Stimulated activated naive CD8-positive, alpha-beta T cell treated with anti-CD3 and anti-CD28 coated beads, Interleukin-15, amount 100 ng/mL, for 72 hours (primary cell): ENCODE data around the gene CD46.
A peak's percentile ranks its signal among the peaks of the same experiment; 100 is the strongest.

Source experiments
- ATAC-seq: fragments of 150-1000 bp; cut with Tn5 transposase; 2 replicates; pipeline ENCODE4 v1.10.0; 2021; ENCODE audit warnings: mild to moderate bottlenecking, moderate library complexity
- DNase-seq, 2 donors: peaks; one replicate each; pipeline ENCODE4 v3.0.0; 2021 to 2022
- H3K27ac Mint-ChIP-seq, 2 donors: one replicate each; pipeline ENCODE4 v1.8.0; 2022; ENCODE audit warnings: mild to moderate bottlenecking in 2 of 2, mixed read lengths in 2 of 2, moderate library complexity in 2 of 2
- H3K27me3 Mint-ChIP-seq: one replicate; pipeline ENCODE4 v1.8.0; 2022; ENCODE audit warnings: mixed read lengths
- H3K4me1 Mint-ChIP-seq: one replicate; pipeline ENCODE4 v1.8.0; 2022; ENCODE audit warnings: mild to moderate bottlenecking, mixed read lengths
- H3K4me3 Mint-ChIP-seq, 2 donors: one replicate each; pipeline ENCODE4 v1.8.0; 2022; ENCODE audit warnings: mild to moderate bottlenecking in 2 of 2, mixed read lengths in 2 of 2, moderate library complexity in 1 of 2
- H3K9me3 Mint-ChIP-seq, 2 donors: one replicate each; pipeline ENCODE4 v1.8.0; 2022; ENCODE audit warnings: mixed read lengths in 2 of 2

The CD46 gene

GRCh38 chr1:207812778-207813511 is 61.1 kb downstream of the CD46 start:
- DNase-seq (no peak), ATAC-seq (no peak)
- Mint-ChIP-seq H3K27ac (peak overlapping the region in 1 of 2 donors; percentile 22), H3K9me3 (no peaks in the 10 kb centered on the region), H3K4me1 (peaks cover 88% of the 10 kb centered on the region), H3K4me3 (no peak overlapping the region), H3K27me3 (no peaks in the 10 kb centered on the region)

- Mint-ChIP-seq H3K4me1 (peaks cover 84% of the 10 kb centered on the region), H3K27me3 (no peaks in the 10 kb centered on the region), H3K27ac (no peak overlapping the region), H3K9me3 (no peaks in the 10 kb centered on the region), H3K4me3 (no peak overlapping the region)
- ATAC-seq (no peak), DNase-seq (no peak)
Measured at GRCh38 chr1:207813512-207813881, 61.6 kb downstream of the CD46 start.

- DNase-seq (no peak), ATAC-seq (no peak)
- Mint-ChIP-seq H3K4me3 (no peak overlapping the region), H3K4me1 (peaks cover 84% of the 10 kb centered on the region), H3K27me3 (no peaks in the 10 kb centered on the region), H3K27ac (peak overlapping the region; percentile 41 to 51), H3K9me3 (no peaks in the 10 kb centered on the region)
Measured at GRCh38 chr1:207813946-207814345, 62.1 kb downstream of the CD46 start.

- H3K27me3 Mint-ChIP-seq = no peaks in the 10 kb centered on the region
- H3K4me3 Mint-ChIP-seq = no peak overlapping the region
- H3K9me3 Mint-ChIP-seq = no peaks in the 10 kb centered on the region
- H3K27ac Mint-ChIP-seq = peak overlapping the region in 1 of 2 donors; percentile 60
- no peak for DNase-seq
- H3K4me1 Mint-ChIP-seq = peaks cover 84% of the 10 kb centered on the region
- ATAC-seq = no peak
Measured at GRCh38 chr1:207814469-207814868, 62.6 kb downstream of the CD46 start.

- H3K27ac Mint-ChIP-seq = peak overlapping the region; percentile 84 to 96
- no peaks in the 10 kb centered on the region for H3K27me3 Mint-ChIP-seq
- no peaks in the 10 kb centered on the region for H3K9me3 Mint-ChIP-seq
- peak overlapping the region in 1 of 2 donors; percentile 43 for H3K4me3 Mint-ChIP-seq
- DNase-seq = no peak
- peaks cover 84% of the 10 kb centered on the region for H3K4me1 Mint-ChIP-seq
- ATAC-seq = no peak
Measured at GRCh38 chr1:207815466-207815865, 63.6 kb downstream of the CD46 start.

- Mint-ChIP-seq H3K9me3 (no peaks in the 10 kb centered on the region), H3K4me3 (peak overlapping the region in 1 of 2 donors; percentile 43), H3K4me1 (peaks cover 85% of the 10 kb centered on the region), H3K27me3 (no peaks in the 10 kb centered on the region), H3K27ac (peak overlapping the region; percentile 84 to 96)
- ATAC-seq (peak; percentile 85), DNase-seq (peak in 1 of 2 donors; percentile 59)
Measured at GRCh38 chr1:207815913-207816291, 64.0 kb downstream of the CD46 start.

- DNase-seq = no peak
- Mint-ChIP-seq H3K4me3 (no peak overlapping the region), H3K27me3 (no peaks in the 10 kb centered on the region), H3K4me1 (peaks cover 86% of the 10 kb centered on the region), H3K27ac (no peak overlapping the region), H3K9me3 (no peaks in the 10 kb centered on the region)
- no peak for ATAC-seq
Measured at GRCh38 chr1:207817166-207817565, 65.3 kb downstream of the CD46 start.

- H3K9me3 Mint-ChIP-seq = no peaks in the 10 kb centered on the region
- no peak overlapping the region for H3K27ac Mint-ChIP-seq
Measured at GRCh38 chr1:207817778-207818751, 66.2 kb downstream of the CD46 start.

GRCh38 chr1:207818971-207819451 is 67.2 kb downstream of the CD46 start:
- Mint-ChIP-seq H3K27ac (peak overlapping the region in 1 of 2 donors; percentile 50), H3K27me3 (no peaks in the 10 kb centered on the region), H3K9me3 (no peaks in the 10 kb centered on the region), H3K4me1 (peaks cover 93% of the 10 kb centered on the region), H3K4me3 (no peak overlapping the region)
- DNase-seq (no peak), ATAC-seq (no peak)

More at GRCh38 chr1:207817778-207818751, 66.2 kb downstream of the CD46 start:
- no peak for ATAC-seq
- Mint-ChIP-seq H3K4me1 (peaks cover 91% of the 10 kb centered on the region), H3K4me3 (no peak overlapping the region), H3K27me3 (no peaks in the 10 kb centered on the region)
- no peak for DNase-seq

- Mint-ChIP-seq H3K4me1 (peaks cover 93% of the 10 kb centered on the region), H3K27ac (no peak overlapping the region), H3K27me3 (no peaks in the 10 kb centered on the region), H3K9me3 (no peaks in the 10 kb centered on the region), H3K4me3 (peak overlapping the region in 1 of 2 donors; percentile 2)
- DNase-seq (no peak), ATAC-seq (no peak)
Measured at GRCh38 chr1:207820568-207821463, 69.0 kb downstream of the CD46 start.

GRCh38 chr1:207821464-207822045 is 69.7 kb downstream of the CD46 start:
- no peak overlapping the region for H3K27ac Mint-ChIP-seq
- DNase-seq (no peak), ATAC-seq (no peak)
- H3K4me1 Mint-ChIP-seq = peaks cover 93% of the 10 kb centered on the region
- H3K9me3 Mint-ChIP-seq = no peaks in the 10 kb centered on the region
- H3K27me3 Mint-ChIP-seq = no peaks in the 10 kb centered on the region
- H3K4me3 Mint-ChIP-seq = no peak overlapping the region

- no peak for ATAC-seq
Measured at GRCh38 chr1:207822124-207822601, 70.3 kb downstream of the CD46 start.

GRCh38 chr1:207822602-207823451 is 71.0 kb downstream of the CD46 start:
- DNase-seq = peak; percentile 69 to 89
- H3K27me3 Mint-ChIP-seq = no peaks in the 10 kb centered on the region
- peak overlapping the region; percentile 69 to 89 for H3K4me3 Mint-ChIP-seq
- H3K9me3 Mint-ChIP-seq = no peaks in the 10 kb centered on the region
- ATAC-seq = peak; percentile 70
- peak overlapping the region; percentile 89 for H3K27ac Mint-ChIP-seq
- H3K4me1 Mint-ChIP-seq = peaks cover 93% of the 10 kb centered on the region

More at GRCh38 chr1:207822124-207822601, 70.3 kb downstream of the CD46 start:
- Mint-ChIP-seq H3K9me3 (no peaks in the 10 kb centered on the region), H3K27me3 (no peaks in the 10 kb centered on the region), H3K4me1 (peaks cover 93% of the 10 kb centered on the region), H3K4me3 (peak overlapping the region; percentile 69 to 89), H3K27ac (peak overlapping the region; percentile 89)
- no peak for DNase-seq

- ATAC-seq = no peak
- H3K4me3 Mint-ChIP-seq = peak overlapping the region; percentile 69 to 89
Measured at GRCh38 chr1:207823531-207823879, 71.7 kb downstream of the CD46 start.

More at GRCh38 chr1:207823531-207823879, 71.7 kb downstream of the CD46 start:
- no peaks in the 10 kb centered on the region for H3K27me3 Mint-ChIP-seq
- no peak for DNase-seq
- peaks cover 96% of the 10 kb centered on the region for H3K4me1 Mint-ChIP-seq
- H3K9me3 Mint-ChIP-seq = no peaks in the 10 kb centered on the region
- H3K27ac Mint-ChIP-seq = peak overlapping the region; percentile 9 to 91
